OCI-LY1 (cell line): ENCODE measurements around the gene MED25.

Source experiments
- EZH2 ChIP-seq: fragments of 200-600 bp; sonication (generic), shearing (Covaris generic); IDR thresholded peaks from 2 replicates; pipeline ENCODE4 v1.8.0; 2017; ENCODE audit warnings: borderline replicate concordance, mixed run types, mild to moderate bottlenecking, antibody characterized with exemption, low read length, moderate library complexity, mixed read lengths
- TF ChIP-seq, protein P1 (sequence below): fragments of 200-600 bp; sonication (generic), shearing (Covaris generic); IDR thresholded peaks from 2 replicates; pipeline ENCODE4 v1.5.1; 2017; ENCODE audit warnings: mild to moderate bottlenecking, antibody characterized with exemption, low read length, moderate library complexity, mixed read lengths

DNA sequence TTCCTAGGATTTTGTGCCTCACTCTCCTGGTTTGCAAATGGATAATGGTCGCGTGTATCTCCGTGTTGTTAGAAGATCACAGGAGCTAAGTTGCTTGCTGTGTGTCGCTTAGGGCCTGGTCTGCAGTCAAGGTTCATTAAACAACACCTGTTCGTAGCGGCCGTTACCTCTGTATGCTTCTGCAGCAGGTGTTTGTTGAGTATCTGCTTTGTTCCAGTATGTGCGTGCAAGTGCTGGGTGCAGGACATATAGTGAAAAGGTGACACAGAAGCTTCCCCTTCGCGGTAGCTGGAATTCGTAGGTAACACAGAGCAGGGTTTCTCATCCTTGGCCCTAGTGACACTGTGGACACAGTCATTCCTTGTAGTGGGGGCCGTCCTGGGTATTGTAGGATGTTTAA is 5.4 kb downstream of the MED25 start:
- TF ChIP-seq, protein P1, sequence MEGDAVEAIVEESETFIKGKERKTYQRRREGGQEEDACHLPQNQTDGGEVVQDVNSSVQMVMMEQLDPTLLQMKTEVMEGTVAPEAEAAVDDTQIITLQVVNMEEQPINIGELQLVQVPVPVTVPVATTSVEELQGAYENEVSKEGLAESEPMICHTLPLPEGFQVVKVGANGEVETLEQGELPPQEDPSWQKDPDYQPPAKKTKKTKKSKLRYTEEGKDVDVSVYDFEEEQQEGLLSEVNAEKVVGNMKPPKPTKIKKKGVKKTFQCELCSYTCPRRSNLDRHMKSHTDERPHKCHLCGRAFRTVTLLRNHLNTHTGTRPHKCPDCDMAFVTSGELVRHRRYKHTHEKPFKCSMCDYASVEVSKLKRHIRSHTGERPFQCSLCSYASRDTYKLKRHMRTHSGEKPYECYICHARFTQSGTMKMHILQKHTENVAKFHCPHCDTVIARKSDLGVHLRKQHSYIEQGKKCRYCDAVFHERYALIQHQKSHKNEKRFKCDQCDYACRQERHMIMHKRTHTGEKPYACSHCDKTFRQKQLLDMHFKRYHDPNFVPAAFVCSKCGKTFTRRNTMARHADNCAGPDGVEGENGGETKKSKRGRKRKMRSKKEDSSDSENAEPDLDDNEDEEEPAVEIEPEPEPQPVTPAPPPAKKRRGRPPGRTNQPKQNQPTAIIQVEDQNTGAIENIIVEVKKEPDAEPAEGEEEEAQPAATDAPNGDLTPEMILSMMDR: no peak
- no peak for TF ChIP-seq EZH2
